HEK293 (cell line): ENCODE data around the gene SHROOM1.

Source experiments
- CTCF ChIA-PET: fragments of 350-600 bp; formaldehyde crosslinking; extraction: SDS; loops from one replicate; lab custom pipeline; 2021; ENCODE audit warnings: antibody characterized with exemption; lab: Yijun Ruan, JAX
- POLR2A ChIA-PET: fragments of 300-600 bp; formaldehyde crosslinking; extraction: SDS; loops from one replicate; lab custom pipeline; 2020; ENCODE audit warnings: antibody characterized with exemption, inconsistent platforms; lab: Yijun Ruan, JAX
- H3K27ac ChIP-seq: fragments of 200-500 bp; sonication (Bioruptor generic); 2 replicates; pipeline ENCODE4 v1.5.1; 2014; ENCODE audit warnings: low read depth, low read length, control low read depth, inconsistent platforms; ENCODE audit errors: extremely low read depth
- H3K36me3 ChIP-seq, 2 experiments: fragments of 200-500 bp in 1 of 2; sonication (Bioruptor generic) in 1 of 2; 1 replicate in 1 of 2; 2 replicates in 1 of 2; pipeline ENCODE4 v1.5.1; 2014 to 2017; ENCODE audit warnings: inconsistent platforms in 2 of 2, low read length in 2 of 2; ENCODE audit not compliant: control insufficient read depth in 2 of 2, insufficient read depth in 1 of 2
- H3K4me1 ChIP-seq: fragments of 200-500 bp; sonication (Bioruptor generic); 2 replicates; pipeline ENCODE4 v1.5.1; 2014; ENCODE audit warnings: mild to moderate bottlenecking, low read length, inconsistent platforms; ENCODE audit not compliant: control insufficient read depth, insufficient read depth
- H3K4me3 ChIP-seq: 2 replicates; pipeline ENCODE4 v1.5.1; 2011; ENCODE audit warnings: low read depth, mild to moderate bottlenecking, control low read depth, low read length, moderate library complexity
- H3K9me3 ChIP-seq: fragments of 200-500 bp; sonication (Bioruptor generic); 2 replicates; pipeline ENCODE4 v1.5.1; 2014; ENCODE audit warnings: low read depth, low read length, inconsistent platforms; ENCODE audit not compliant: control insufficient read depth, insufficient read depth
- KLF10 ChIP-seq: fragments of 450-650 bp; IDR thresholded peaks from 2 replicates; pipeline ENCODE4 v1.5.1; 2018; ENCODE audit warnings: missing biosample characterization, mild to moderate bottlenecking, missing genetic modification characterization
- OVOL3 ChIP-seq: fragments of 450-650 bp; formaldehyde crosslinking; IDR thresholded peaks from 2 replicates; pipeline ENCODE4 v1.5.1; 2016; ENCODE audit warnings: missing biosample characterization, missing genetic modification characterization
- SCRT2 ChIP-seq: fragments of 450-650 bp; formaldehyde crosslinking; IDR thresholded peaks from 2 replicates; pipeline ENCODE4 v1.5.1; 2016; ENCODE audit warnings: missing biosample characterization, missing genetic modification characterization
- TCF7L2 ChIP-seq: IDR thresholded peaks from 2 replicates; pipeline ENCODE4 v1.6.1; 2011; ENCODE audit warnings: low read depth, mild to moderate bottlenecking, inconsistent platforms, low read length, moderate library complexity, borderline replicate concordance
- TRIM28 ChIP-seq: IDR thresholded peaks from 2 replicates; pipeline ENCODE4 v1.6.1; 2011; ENCODE audit warnings: low read length, control low read depth, borderline replicate concordance
- ZNF121 ChIP-seq: fragments of 450-650 bp; formaldehyde crosslinking; IDR thresholded peaks from 2 replicates; pipeline ENCODE4 v1.5.1; 2016; ENCODE audit warnings: missing biosample characterization, missing genetic modification characterization
- ZNF155 ChIP-seq: fragments of 450-650 bp; formaldehyde crosslinking; IDR thresholded peaks from 2 replicates; pipeline ENCODE4 v1.5.1; 2016; ENCODE audit warnings: missing biosample characterization, missing genetic modification characterization
- ZNF157 ChIP-seq: fragments of 450-650 bp; formaldehyde crosslinking; IDR thresholded peaks from 2 replicates; pipeline ENCODE4 v1.5.1; 2016; ENCODE audit warnings: missing biosample characterization, missing genetic modification characterization
- ZNF169 ChIP-seq: fragments of 450-650 bp; formaldehyde crosslinking; IDR thresholded peaks from 2 replicates; pipeline ENCODE4 v1.5.1; 2016; ENCODE audit warnings: missing biosample characterization, missing genetic modification characterization
- ZNF404 ChIP-seq: fragments of 450-650 bp; formaldehyde crosslinking; IDR thresholded peaks from 2 replicates; pipeline ENCODE4 v1.5.1; 2017; ENCODE audit warnings: missing biosample characterization, missing genetic modification characterization
- ZNF530 ChIP-seq: fragments of 450-650 bp; formaldehyde crosslinking; IDR thresholded peaks from 2 replicates; pipeline ENCODE4 v1.5.1; 2016; ENCODE audit warnings: low read depth, missing biosample characterization, missing genetic modification characterization
- ZNF548 ChIP-seq: fragments of 450-650 bp; formaldehyde crosslinking; IDR thresholded peaks from 2 replicates; pipeline ENCODE4 v1.5.1; 2016; ENCODE audit warnings: missing biosample characterization, missing genetic modification characterization
- ZNF560 ChIP-seq: fragments of 450-650 bp; formaldehyde crosslinking; IDR thresholded peaks from 2 replicates; pipeline ENCODE4 v1.5.1; 2017; ENCODE audit warnings: missing biosample characterization, missing genetic modification characterization, borderline replicate concordance
- ZNF561 ChIP-seq: fragments of 450-650 bp; IDR thresholded peaks from 2 replicates; pipeline ENCODE4 v1.5.1; 2018; ENCODE audit warnings: missing biosample characterization, missing genetic modification characterization, borderline replicate concordance
- ZNF610 ChIP-seq: fragments of 450-650 bp; formaldehyde crosslinking; IDR thresholded peaks from 2 replicates; pipeline ENCODE4 v1.5.1; 2016; ENCODE audit warnings: missing biosample characterization, missing genetic modification characterization, borderline replicate concordance
- ZNF777 ChIP-seq: fragments of 450-650 bp; formaldehyde crosslinking; IDR thresholded peaks from 2 replicates; pipeline ENCODE4 v1.5.1; 2017; ENCODE audit warnings: missing biosample characterization, missing genetic modification characterization, borderline replicate concordance
- TF ChIP-seq, protein P1 (sequence below): fragments of 450-650 bp; formaldehyde crosslinking; IDR thresholded peaks from 2 replicates; pipeline ENCODE4 v1.5.1; 2016; ENCODE audit warnings: missing biosample characterization, missing genetic modification characterization
- TF ChIP-seq, protein P2 (sequence below): fragments of 450-650 bp; formaldehyde crosslinking; IDR thresholded peaks from 2 replicates; pipeline ENCODE4 v1.5.1; 2016; ENCODE audit warnings: missing biosample characterization, missing genetic modification characterization, low read depth
- TF ChIP-seq, protein P3 (sequence below): fragments of 450-650 bp; formaldehyde crosslinking; IDR thresholded peaks from 2 replicates; pipeline ENCODE4 v1.5.1; 2016; ENCODE audit warnings: missing biosample characterization, missing genetic modification characterization
- TF ChIP-seq, protein P4 (sequence below): fragments of 450-650 bp; formaldehyde crosslinking; optimal IDR thresholded peaks from 2 replicates; pipeline ENCODE3; 2016; ENCODE audit warnings: missing biosample characterization, mild to moderate bottlenecking, missing genetic modification characterization
- TF ChIP-seq, protein P5 (sequence below): fragments of 450-650 bp; formaldehyde crosslinking; IDR thresholded peaks from 2 replicates; pipeline ENCODE4 v1.5.1; 2016; ENCODE audit warnings: missing biosample characterization, missing genetic modification characterization

The SHROOM1 gene

DNA sequence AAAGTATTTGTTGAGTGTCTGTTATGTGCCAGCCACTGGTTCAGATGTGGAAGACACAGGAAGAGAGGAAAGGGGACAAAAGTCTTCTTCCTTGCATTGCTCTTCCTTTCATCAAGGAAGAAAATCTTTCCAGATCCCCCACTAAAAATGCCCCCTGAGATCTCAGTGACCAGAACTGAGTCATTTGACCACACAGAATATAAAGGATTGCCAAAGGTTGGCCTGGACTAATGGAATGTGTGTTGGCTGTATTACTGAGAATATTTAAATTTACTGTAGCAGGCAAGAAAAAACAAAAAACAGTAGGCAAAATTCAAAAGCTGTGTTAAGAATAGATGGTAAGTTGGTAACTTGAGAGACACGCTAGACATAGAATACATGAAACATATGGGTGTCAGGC, 43.4 kb downstream of the SHROOM1 start:
- POLR2A ChIA-PET, result interaction anchor here (0.8 kb wide), 1 partner anchor 11 kb away, joined by 3 read pairs; no protein-coding TSS in a partner anchor
- H3K4me1 ChIP-seq, result no peaks in the 10 kb centered on the region
- no peaks in the 10 kb centered on the region for H3K36me3 ChIP-seq
- H3K9me3 ChIP-seq, result no peaks in the 10 kb centered on the region
- CTCF ChIA-PET, result interaction anchor here (0.6 kb wide), 1 partner anchor 225 kb away, joined by 4 read pairs; no protein-coding TSS in a partner anchor
- no peak overlapping the region for H3K4me3 ChIP-seq
- TF ChIP-seq ZNF169 (tag by site-specific recombination), result no peak
- no peak for TF ChIP-seq ZNF777 (tag by site-specific recombination)
- TF ChIP-seq, protein P1, sequence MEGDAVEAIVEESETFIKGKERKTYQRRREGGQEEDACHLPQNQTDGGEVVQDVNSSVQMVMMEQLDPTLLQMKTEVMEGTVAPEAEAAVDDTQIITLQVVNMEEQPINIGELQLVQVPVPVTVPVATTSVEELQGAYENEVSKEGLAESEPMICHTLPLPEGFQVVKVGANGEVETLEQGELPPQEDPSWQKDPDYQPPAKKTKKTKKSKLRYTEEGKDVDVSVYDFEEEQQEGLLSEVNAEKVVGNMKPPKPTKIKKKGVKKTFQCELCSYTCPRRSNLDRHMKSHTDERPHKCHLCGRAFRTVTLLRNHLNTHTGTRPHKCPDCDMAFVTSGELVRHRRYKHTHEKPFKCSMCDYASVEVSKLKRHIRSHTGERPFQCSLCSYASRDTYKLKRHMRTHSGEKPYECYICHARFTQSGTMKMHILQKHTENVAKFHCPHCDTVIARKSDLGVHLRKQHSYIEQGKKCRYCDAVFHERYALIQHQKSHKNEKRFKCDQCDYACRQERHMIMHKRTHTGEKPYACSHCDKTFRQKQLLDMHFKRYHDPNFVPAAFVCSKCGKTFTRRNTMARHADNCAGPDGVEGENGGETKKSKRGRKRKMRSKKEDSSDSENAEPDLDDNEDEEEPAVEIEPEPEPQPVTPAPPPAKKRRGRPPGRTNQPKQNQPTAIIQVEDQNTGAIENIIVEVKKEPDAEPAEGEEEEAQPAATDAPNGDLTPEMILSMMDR, result no peak
- no peak for TF ChIP-seq ZNF121 (tag by site-specific recombination)
- TF ChIP-seq TCF7L2, result no peak
- no peak for TF ChIP-seq ZNF155
- TF ChIP-seq ZNF561 (tag by site-specific recombination), result no peak
- no peak for TF ChIP-seq TRIM28
- no peak for TF ChIP-seq KLF10 (tag by site-specific recombination)
- TF ChIP-seq ZNF610 (tag by site-specific recombination), result no peak
- TF ChIP-seq ZNF404 (tag by site-specific recombination), result no peak
- no peak for TF ChIP-seq OVOL3 (tag by site-specific recombination)
- TF ChIP-seq ZNF157 (tag by site-specific recombination), result no peak
- H3K27ac ChIP-seq, result no peak overlapping the region

DNA sequence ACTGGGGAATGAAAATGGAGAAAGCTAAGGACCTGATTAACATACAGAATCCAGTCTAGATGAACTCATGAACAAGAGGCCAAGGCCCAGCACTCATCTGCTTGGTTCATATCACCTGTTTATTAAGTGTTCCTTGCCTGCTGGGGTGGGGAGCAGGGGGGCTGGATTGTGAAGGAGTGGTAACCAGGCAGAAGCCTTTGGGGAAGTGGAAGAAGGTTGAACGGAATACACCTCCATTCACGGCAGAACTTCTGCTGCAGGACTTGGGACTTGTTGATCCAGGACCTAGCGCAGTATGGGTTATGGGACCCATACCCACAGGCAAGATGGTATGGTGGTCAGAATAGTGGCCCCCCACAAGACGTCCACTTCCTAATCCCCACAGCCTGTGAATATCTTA, 44.6 kb downstream of the SHROOM1 start:
- Histone ChIP-seq H3K27ac (no peak overlapping the region), H3K4me3 (no peak overlapping the region), H3K36me3 (no peaks in the 10 kb centered on the region), H3K4me1 (no peaks in the 10 kb centered on the region), H3K9me3 (no peaks in the 10 kb centered on the region)
- ChIA-PET CTCF (interaction anchor here (1.0 kb wide), 1 partner anchor 32 kb away, joined by 3 read pairs; no protein-coding TSS in a partner anchor), POLR2A (no interaction called here)
- TF ChIP-seq SCRT2 (tag by site-specific recombination), result peak; percentile 53; the same call in 1 of the 2 replicates
- TF ChIP-seq, protein P2, sequence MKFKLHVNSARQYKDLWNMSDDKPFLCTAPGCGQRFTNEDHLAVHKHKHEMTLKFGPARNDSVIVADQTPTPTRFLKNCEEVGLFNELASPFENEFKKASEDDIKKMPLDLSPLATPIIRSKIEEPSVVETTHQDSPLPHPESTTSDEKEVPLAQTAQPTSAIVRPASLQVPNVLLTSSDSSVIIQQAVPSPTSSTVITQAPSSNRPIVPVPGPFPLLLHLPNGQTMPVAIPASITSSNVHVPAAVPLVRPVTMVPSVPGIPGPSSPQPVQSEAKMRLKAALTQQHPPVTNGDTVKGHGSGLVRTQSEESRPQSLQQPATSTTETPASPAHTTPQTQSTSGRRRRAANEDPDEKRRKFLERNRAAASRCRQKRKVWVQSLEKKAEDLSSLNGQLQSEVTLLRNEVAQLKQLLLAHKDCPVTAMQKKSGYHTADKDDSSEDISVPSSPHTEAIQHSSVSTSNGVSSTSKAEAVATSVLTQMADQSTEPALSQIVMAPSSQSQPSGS (tag by site-specific recombination), result no peak

DNA sequence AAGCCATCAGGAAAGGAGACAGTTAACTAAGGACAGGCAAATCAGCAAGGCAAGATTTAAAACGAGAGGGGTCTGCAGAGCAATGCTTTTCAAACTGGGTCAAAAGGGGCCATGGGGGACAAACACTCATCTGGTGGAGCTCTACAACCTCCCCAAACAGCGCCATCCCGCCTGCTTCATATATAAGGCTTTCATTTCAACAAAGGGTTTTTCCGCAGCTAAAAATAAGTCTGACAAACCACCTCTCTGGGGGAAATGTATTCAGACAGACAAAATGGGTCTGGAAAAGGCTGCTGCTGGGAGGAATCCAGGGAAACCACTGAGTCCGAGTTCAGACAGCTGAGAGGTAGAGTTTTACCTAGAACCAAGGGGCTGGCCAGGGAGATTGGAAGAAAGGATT, 45.1 kb downstream of the SHROOM1 start:
- H3K36me3 ChIP-seq, result no peaks in the 10 kb centered on the region
- no peaks in the 10 kb centered on the region for H3K9me3 ChIP-seq
- no peaks in the 10 kb centered on the region for H3K4me1 ChIP-seq
- no peak overlapping the region for H3K27ac ChIP-seq
- POLR2A ChIA-PET, result no interaction called here
- CTCF ChIA-PET, result interaction anchor here (1.0 kb wide), 1 partner anchor 31 kb away, joined by 3 read pairs; no protein-coding TSS in a partner anchor
- TF ChIP-seq ZNF548 (tag by site-specific recombination) (no peak), ZNF560 (tag by site-specific recombination) (no peak), ZNF530 (tag by site-specific recombination) (no peak)
- TF ChIP-seq, protein P3, sequence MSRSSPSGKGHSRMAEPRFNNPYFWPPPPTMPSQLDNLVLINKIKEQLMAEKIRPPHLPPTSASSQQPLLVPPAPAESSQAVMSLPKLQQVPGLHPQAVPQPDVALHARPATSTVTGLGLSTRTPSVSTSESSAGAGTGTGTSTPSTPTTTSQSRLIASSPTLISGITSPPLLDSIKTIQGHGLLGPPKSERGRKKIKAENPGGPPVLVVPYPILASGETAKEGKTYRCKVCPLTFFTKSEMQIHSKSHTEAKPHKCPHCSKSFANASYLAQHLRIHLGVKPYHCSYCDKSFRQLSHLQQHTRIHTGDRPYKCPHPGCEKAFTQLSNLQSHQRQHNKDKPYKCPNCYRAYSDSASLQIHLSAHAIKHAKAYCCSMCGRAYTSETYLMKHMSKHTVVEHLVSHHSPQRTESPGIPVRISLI (tag by site-specific recombination), result no peak
- TF ChIP-seq, protein P4, sequence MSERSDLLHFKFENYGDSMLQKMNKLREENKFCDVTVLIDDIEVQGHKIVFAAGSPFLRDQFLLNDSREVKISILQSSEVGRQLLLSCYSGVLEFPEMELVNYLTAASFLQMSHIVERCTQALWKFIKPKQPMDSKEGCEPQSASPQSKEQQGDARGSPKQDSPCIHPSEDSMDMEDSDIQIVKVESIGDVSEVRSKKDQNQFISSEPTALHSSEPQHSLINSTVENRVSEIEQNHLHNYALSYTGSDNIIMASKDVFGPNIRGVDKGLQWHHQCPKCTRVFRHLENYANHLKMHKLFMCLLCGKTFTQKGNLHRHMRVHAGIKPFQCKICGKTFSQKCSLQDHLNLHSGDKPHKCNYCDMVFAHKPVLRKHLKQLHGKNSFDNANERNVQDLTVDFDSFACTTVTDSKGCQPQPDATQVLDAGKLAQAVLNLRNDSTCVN (tag by site-specific recombination), result no peak
- TF ChIP-seq, protein P5, sequence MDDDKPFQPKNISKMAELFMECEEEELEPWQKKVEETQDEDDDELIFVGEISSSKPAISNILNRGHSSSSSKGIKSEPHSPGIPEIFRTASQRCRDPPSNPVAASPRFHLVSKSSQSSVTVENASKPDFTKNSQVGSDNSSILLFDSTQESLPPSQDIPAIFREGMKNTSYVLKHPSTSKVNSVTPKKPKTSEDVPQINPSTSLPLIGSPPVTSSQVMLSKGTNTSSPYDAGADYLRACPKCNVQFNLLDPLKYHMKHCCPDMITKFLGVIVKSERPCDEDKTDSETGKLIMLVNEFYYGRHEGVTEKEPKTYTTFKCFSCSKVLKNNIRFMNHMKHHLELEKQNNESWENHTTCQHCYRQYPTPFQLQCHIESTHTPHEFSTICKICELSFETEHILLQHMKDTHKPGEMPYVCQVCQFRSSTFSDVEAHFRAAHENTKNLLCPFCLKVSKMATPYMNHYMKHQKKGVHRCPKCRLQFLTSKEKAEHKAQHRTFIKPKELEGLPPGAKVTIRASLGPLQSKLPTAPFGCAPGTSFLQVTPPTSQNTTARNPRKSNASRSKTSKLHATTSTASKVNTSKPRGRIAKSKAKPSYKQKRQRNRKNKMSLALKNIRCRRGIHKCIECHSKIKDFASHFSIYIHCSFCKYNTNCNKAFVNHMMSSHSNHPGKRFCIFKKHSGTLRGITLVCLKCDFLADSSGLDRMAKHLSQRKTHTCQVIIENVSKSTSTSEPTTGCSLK (tag by site-specific recombination), result no peak
- TF ChIP-seq, all 188 proteins: peak for 0
- no peak overlapping the region for H3K4me3 ChIP-seq
